HG02970 (cell line): ENCODE data around the gene RPS6KA4.

Source experiments
- ATAC-seq: cut with Tn5 transposase; IDR thresholded peaks from one replicate; pipeline ENCODE4 v1.9.1; 2021; ENCODE audit warnings: mild to moderate bottlenecking, moderate library complexity, moderate number of reproducible peaks; ENCODE audit not compliant: unreplicated experiment, low FRiP score

Gene RPS6KA4

GRCh38 chr11:64324692-64325469 is 34.1 kb upstream of the RPS6KA4 start:
- no peak for ATAC-seq

- ATAC-seq, result no peak
Observed at GRCh38 chr11:64327375-64327774, 31.6 kb upstream of the RPS6KA4 start.

GRCh38 chr11:64327993-64328392 is 31.0 kb upstream of the RPS6KA4 start:
- no peak for ATAC-seq

GRCh38 chr11:64330888-64331287 is 28.1 kb upstream of the RPS6KA4 start:
- ATAC-seq, result no peak

DNA sequence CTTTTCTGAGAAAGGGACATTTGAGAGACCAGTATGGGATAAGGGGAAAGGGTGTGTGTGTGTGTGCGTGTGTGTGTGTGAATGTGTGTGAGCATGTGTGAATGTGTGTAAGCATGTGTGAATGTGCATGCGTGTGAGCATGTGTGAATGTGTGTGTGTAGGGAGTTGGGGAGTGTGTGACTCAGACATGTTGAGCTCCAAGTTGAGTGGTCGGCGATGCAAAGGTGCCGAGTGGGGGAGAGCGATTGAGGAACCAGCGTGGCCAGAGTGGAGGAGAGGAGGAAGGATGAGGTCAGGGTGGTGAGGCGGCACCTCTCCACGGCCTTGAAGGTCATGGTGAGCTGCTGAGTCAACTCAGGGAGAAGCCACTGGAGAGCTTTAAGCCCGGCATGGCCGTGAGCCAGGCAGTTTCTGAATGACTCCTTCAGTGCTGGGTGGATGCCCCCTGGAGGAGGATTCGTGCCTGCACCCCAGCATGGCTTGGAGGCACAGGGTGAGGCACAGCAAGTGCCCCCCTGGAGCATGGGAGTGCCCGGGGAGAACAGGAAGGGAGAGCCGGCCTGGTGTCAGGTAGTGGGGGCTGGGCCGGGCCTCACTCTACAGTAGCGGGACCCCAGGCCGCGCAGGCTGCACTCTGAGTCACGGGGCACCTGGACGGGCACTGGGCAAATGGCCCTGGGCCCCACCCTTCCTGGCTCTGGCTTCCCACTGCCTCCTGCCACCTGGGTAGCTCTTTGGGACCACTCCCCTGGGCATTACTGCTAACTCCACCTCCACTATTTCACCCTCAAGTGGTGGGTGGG is 27.2 kb upstream of the RPS6KA4 start:
- ATAC-seq, result no peak

GRCh38 chr11:64333556-64333955 is 25.4 kb upstream of the RPS6KA4 start:
- no peak for ATAC-seq

GRCh38 chr11:64334764-64335735 is 23.9 kb upstream of the RPS6KA4 start:
- ATAC-seq, result peak; percentile 68

DNA sequence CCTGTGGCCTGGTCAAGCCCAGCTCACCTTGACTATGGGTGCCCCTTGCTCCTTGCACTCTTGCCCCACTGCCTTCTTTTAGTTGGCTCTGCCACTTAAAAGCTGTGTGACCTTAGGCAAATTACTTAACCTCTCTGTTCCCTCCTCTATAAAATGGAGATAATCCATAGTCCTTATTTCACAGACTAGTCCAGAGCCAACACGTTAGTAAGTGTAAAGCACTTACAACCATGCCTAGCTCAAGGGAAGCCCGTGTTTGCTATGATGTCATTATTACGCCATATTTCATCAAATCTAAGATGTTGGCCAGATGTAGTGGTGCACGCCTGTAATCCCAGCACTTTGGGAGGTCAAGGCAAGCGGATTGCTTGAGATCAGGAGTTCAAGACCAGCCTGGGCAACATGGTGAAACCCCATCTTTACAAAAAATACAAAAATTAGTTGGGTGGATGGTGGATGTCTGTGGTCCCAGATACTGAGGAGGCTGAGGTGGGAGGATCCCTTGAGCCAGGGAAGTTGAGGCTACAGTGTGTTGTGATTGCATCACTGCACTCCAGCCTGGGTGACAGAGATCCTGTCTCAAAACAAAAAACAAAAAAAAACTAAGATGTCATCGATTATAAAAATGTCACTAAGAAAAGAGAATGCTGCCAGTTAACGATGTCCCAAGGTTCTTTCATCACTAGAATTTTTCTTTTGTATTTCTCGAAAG is 21.3 kb upstream of the RPS6KA4 start:
- no peak for ATAC-seq

GRCh38 chr11:64338716-64339115 is 20.2 kb upstream of the RPS6KA4 start:
- no peak for ATAC-seq

DNA sequence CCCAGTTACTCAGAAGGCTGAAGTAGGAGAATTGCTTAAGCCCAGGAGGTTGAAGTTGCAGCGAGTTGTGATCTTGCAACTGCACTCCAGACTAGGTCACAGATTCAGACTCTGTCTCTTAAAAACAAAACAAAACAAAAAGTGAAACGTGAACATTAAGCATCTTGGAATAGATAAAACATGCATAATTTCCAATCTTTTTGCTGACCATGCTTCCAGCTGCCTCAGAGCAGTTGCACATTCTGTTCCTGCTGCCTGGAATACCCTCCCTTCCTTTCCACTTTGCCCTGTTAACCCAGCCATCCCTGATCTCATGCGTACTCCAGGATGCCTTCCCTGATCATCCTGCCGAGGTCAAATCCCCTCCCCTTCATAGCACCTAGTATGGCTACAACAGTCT is 19.7 kb upstream of the RPS6KA4 start:
- no peak for ATAC-seq

DNA sequence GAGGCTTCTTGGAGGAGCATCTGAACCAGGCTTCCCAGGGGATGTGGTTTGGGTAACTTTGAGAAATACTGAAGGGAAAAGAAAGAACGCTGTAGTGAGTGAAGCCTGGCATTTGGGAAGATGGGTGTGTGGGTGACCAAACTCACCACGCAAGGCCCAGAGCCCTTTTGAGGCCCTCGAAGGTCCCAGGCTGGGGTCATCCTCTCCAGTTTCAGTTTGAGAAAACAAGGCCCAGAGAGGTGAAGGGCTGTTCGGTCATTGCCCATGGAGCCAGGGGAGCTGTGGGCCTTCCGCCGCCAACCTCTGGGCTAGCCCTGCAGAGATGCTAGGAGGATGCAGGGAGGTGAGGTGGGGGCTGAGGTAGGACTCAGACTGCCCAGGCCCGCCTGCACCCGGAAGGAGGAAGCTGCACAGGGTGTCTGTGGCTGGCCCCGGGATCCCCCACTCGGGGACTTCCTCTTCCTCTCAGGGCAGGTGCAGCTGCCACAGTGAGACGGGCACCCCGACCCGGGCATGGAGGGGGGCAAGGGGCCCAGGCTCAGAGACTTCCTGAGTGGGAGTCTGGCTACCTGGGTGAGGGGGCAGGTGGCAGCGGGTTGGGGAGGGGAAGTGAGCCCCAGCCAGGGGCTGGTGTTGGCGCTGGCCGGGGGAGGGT is 19.1 kb upstream of the RPS6KA4 start, which contains the start of gene CCDC88B:
TSS of gene CCDC88B (plus strand) at position 451 of the 655 bp plus-strand sequence. CDS start at position 514, 63 bp downstream.
- peak; percentile 43 for ATAC-seq

- no peak for ATAC-seq
Observed at GRCh38 chr11:64340671-64341335, 18.2 kb upstream of the RPS6KA4 start.

GRCh38 chr11:64341429-64341828 is 17.5 kb upstream of the RPS6KA4 start:
- no peak for ATAC-seq

DNA sequence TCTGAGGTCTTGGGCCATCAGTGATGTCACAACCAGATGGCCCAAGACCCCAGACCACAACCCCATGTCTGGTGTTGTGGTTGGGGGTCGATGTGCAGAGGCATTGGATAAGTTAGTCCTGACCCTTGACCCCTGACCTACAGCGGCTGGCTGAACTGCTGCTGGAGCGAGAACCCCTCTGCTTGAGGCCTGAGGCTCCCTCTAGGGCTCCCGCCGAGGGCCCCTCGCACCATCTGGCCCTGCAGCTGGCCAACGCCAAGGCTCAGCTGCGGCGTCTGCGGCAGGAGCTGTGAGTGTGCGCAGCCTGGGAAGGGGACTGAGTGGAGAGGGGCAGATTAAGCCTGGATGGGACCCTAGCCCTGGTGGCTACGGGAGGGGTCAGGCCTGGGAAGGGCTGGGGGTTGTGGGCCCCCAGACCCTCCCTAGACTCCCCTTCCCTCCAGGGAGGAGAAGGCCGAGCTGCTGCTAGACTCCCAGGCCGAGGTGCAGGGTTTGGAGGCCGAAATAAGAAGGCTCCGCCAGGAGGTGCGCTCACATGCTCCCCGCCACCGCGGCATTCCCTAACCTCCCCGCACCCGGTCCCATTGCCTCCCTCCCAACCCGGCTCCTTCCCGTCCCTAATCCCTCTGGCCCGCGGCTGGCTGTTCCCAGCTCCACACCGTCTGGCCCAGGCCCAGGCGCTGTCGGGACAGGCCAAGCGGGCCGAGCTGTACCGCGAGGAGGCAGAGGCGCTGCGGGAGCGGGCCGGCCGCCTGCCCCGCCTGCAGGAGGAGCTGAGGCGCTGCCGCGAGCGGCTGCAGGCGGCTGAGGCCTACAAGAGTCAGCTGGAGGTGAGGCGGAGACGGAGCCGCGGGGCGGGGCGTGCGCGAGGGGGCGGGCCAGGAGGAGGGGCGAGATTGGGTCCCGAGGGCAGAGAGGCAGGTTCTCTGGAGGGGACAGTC is 16.8 kb upstream of the RPS6KA4 start:
- peak; percentile 38 for ATAC-seq

DNA sequence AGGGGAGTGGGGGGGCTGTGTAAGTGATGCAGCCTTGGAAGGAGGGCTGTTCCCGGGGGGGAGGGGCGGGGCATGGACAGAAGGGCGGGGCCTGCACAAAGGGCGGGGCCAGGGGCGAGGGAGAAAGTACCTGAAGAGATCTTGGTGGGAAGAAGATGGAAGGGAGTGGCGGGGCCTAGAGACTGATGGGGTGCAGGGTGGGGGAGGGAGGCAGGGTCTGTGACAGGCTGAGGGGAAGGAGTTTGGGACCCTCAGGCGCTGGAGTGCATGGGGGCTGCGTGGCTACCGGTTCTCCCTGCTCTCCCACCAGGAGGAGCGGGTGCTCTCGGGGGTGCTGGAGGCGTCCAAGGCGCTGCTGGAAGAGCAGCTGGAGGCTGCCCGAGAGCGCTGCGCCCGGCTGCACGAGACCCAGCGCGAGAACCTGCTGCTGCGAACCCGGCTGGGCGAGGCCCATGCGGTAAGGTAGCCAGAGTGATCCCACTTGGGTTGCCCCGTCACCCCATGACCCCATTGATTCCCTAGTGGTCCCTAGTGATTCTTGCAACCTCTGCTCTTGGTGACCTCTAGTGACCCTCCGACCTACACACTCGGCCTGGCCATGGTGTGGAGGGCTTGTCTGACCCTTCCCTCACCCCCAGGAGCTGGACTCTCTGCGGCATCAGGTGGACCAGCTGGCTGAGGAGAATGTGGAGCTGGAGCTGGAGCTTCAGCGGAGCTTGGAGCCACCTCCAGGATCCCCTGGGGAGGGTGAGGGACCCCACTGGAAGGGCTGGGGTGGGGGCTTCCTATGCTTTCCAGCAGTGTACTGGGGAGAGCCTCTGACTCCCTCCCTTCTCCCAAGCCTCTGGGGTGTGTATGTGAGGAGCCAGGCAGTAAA is 15.9 kb upstream of the RPS6KA4 start:
- no peak for ATAC-seq

GRCh38 chr11:64343767-64344559 is 15.0 kb upstream of the RPS6KA4 start:
- no peak for ATAC-seq
